Right lobe of liver (tissue), 4 donors: Measurements from ENCODE around the gene TOX3.

ENCODE experiments used
- POLR2A ChIP-seq: fragments of 450-650 bp; IDR thresholded peaks from one replicate; pipeline ENCODE4 v1.6.1; 2017; ENCODE audit warnings: antibody characterized with exemption, mild to moderate bottlenecking
- TF ChIP-seq, protein P1 (sequence below), 4 donors: fragments of 200-600 bp in 3 of 4; fragments of 450-650 bp in 1 of 4; IDR thresholded peaks; one replicate each; pipeline versions ENCODE4 v1.5.1 to v1.8.0; 2016 to 2022; ENCODE audit warnings: antibody characterized with exemption in 4 of 4, mild to moderate bottlenecking in 2 of 4
- donor health status: DM: no; HTN: no; CAD: no.
- donor health status: DM: no; HTN: no; CAD: no.
- donor health status: DM: no; HTN: yes; CAD: no.

DNA sequence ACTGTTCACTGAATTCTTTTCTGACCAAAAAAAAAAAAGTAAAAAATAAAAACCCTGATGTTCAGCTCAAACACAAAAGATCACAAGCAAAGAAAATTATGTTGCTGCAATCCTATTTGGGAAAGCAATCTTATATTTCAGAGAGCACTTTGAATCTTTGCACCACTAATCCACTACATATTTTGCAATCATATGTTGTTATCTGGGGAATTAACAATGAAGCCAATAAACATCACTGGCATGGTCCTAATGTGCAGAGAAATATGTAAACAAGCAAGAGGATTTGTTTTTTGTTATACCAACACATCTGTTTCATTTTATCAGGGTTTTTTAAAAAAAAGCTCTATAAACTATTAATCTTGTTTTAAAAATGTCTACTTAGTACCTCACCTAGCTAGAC, 84.1 kb downstream of the TOX3 start:
- TF ChIP-seq, protein P1, sequence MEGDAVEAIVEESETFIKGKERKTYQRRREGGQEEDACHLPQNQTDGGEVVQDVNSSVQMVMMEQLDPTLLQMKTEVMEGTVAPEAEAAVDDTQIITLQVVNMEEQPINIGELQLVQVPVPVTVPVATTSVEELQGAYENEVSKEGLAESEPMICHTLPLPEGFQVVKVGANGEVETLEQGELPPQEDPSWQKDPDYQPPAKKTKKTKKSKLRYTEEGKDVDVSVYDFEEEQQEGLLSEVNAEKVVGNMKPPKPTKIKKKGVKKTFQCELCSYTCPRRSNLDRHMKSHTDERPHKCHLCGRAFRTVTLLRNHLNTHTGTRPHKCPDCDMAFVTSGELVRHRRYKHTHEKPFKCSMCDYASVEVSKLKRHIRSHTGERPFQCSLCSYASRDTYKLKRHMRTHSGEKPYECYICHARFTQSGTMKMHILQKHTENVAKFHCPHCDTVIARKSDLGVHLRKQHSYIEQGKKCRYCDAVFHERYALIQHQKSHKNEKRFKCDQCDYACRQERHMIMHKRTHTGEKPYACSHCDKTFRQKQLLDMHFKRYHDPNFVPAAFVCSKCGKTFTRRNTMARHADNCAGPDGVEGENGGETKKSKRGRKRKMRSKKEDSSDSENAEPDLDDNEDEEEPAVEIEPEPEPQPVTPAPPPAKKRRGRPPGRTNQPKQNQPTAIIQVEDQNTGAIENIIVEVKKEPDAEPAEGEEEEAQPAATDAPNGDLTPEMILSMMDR (IDR thresholded peaks at IDR 0.05), result no peak
- TF ChIP-seq POLR2A, result no peak
